Astrocyte (in vitro differentiated cells and primary cell): ENCODE measurements around the gene RBM19.

ENCODE experiments used
- EZH2 ChIP-seq: IDR thresholded peaks from 2 replicates; pipeline ENCODE4 v1.6.1; 2012; ENCODE audit warnings: mild to moderate bottlenecking, low read length, inconsistent platforms; ENCODE audit not compliant: insufficient read depth
- TF ChIP-seq, protein P1 (sequence below): IDR thresholded peaks from 2 replicates; pipeline ENCODE4 v1.5.1; 2011; ENCODE audit warnings: low read depth, mild to moderate bottlenecking, inconsistent platforms, low read length, moderate library complexity; ENCODE audit not compliant: insufficient read depth

DNA sequence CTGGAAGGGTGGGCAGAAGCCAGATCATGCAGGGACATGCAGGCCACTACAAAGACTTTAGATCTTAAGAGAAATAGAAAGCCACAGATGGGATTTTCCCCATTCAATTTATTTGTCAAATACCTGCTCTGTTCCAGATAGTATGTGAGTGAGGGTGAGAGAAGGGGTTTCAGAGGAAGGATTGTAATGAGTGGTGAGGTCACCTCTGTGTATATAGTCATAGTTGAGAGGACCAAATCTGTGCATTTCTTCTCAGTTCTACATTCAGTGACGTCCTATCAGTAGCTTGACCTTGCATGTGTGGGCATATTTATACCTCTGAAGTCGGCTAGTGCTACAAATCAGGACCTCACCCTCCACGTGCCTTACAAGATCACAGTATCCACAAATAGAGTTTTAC, 31.2 kb upstream of the RBM19 start:
- TF ChIP-seq, protein P1, sequence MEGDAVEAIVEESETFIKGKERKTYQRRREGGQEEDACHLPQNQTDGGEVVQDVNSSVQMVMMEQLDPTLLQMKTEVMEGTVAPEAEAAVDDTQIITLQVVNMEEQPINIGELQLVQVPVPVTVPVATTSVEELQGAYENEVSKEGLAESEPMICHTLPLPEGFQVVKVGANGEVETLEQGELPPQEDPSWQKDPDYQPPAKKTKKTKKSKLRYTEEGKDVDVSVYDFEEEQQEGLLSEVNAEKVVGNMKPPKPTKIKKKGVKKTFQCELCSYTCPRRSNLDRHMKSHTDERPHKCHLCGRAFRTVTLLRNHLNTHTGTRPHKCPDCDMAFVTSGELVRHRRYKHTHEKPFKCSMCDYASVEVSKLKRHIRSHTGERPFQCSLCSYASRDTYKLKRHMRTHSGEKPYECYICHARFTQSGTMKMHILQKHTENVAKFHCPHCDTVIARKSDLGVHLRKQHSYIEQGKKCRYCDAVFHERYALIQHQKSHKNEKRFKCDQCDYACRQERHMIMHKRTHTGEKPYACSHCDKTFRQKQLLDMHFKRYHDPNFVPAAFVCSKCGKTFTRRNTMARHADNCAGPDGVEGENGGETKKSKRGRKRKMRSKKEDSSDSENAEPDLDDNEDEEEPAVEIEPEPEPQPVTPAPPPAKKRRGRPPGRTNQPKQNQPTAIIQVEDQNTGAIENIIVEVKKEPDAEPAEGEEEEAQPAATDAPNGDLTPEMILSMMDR, result no peak
- no peak for TF ChIP-seq EZH2
